Stimulated activated CD4-positive, alpha-beta T cell treated with anti-CD3 and anti-CD28 coated beads, TNF-alpha, amount 100 ng/mL, for 48 hours (primary cell): ENCODE data around the gene FAF1.
"Not testable (repeated sequence)": the region's sequence is repeated elsewhere in the genome, so short reads cannot be mapped to it uniquely, and the experiment has no call there.

ENCODE experiments used
- DNase-seq, 3 donors: peaks; one replicate each; pipeline ENCODE4 v3.0.0-alpha.2; 2020; ENCODE audit warnings: low read depth in 3 of 3

FAF1 gene

GRCh38 chr1:50851034-50851433 is 109.0 kb downstream of the FAF1 start:
- DNase-seq = no peak

- no peak for DNase-seq
Measured at GRCh38 chr1:50847303-50847702, 112.8 kb downstream of the FAF1 start.

- no peak for DNase-seq
Measured at GRCh38 chr1:50846224-50846839, 113.7 kb downstream of the FAF1 start.

- no peak for DNase-seq
Measured at GRCh38 chr1:50841791-50842387, 118.2 kb downstream of the FAF1 start.

- no peak for DNase-seq
Measured at GRCh38 chr1:50836117-50836516, 124.0 kb downstream of the FAF1 start.

- no peak for DNase-seq
Measured at GRCh38 chr1:50833216-50833615, 126.9 kb downstream of the FAF1 start.

GRCh38 chr1:50832167-50832566 is 127.9 kb downstream of the FAF1 start:
- DNase-seq = no peak

GRCh38 chr1:50831300-50832061 is 128.6 kb downstream of the FAF1 start:
- DNase-seq = no peak

- no peak for DNase-seq
Measured at GRCh38 chr1:50830621-50831020, 129.4 kb downstream of the FAF1 start.

GRCh38 chr1:50829014-50829958 is 130.8 kb downstream of the FAF1 start:
- DNase-seq = no peak

GRCh38 chr1:50827546-50827945 is 132.5 kb downstream of the FAF1 start:
- no peak for DNase-seq

- not testable (repeated sequence) for DNase-seq
Measured at GRCh38 chr1:50826792-50827191, 133.3 kb downstream of the FAF1 start.

GRCh38 chr1:50822035-50822776 is 137.9 kb downstream of the FAF1 start:
- no peak for DNase-seq

GRCh38 chr1:50820545-50820944 is 139.5 kb downstream of the FAF1 start:
- DNase-seq = no peak

GRCh38 chr1:50812346-50812745 is 147.7 kb downstream of the FAF1 start:
- no peak for DNase-seq

- no peak for DNase-seq
Measured at GRCh38 chr1:50808296-50808695, 151.8 kb downstream of the FAF1 start.

- DNase-seq = no peak
Measured at GRCh38 chr1:50796272-50796671, 163.8 kb downstream of the FAF1 start.

GRCh38 chr1:50793521-50793920 is 166.5 kb downstream of the FAF1 start:
- DNase-seq = no peak

- DNase-seq = no peak
Measured at GRCh38 chr1:50787266-50787665, 172.8 kb downstream of the FAF1 start.

GRCh38 chr1:50783286-50783685 is 176.8 kb downstream of the FAF1 start:
- DNase-seq = no peak

- no peak for DNase-seq
Measured at GRCh38 chr1:50780797-50781196, 179.3 kb downstream of the FAF1 start.
